ENCODE results near the gene SHISA7.

Gene SHISA7

GRCh38 chr19:55461974-55462626, 19.0 kb upstream of the SHISA7 start:
- Histone ChIP-seq H3K9ac (ENCODE audit: low read depth, low read length) (peak overlapping the region; percentile 54; the same call in 1 of the 2 replicates), H3K36me3 (ENCODE audit: insufficient read depth, low read length) (no peaks in the 10 kb centered on the region), H3K9me3 (ENCODE audit: control insufficient read depth, insufficient read depth, low read length) (no peaks in the 10 kb centered on the region)

GRCh38 chr19:55461259-55461973, 18.3 kb upstream of the SHISA7 start, which contains the start of gene ISOC2:
ISOC2 (minus strand) TSS chr19:55461642; CDS start chr19:55456486, 5,156 bp downstream.
- Histone ChIP-seq H3K9me3 (ENCODE audit: control insufficient read depth, insufficient read depth, low read length) (no peaks in the 10 kb centered on the region), H3K9ac (ENCODE audit: low read depth, low read length) (peak within 1 kb of the TSS; percentile 70; the same call in 1 of the 2 replicates), H3K4me1 (ENCODE audit: insufficient read depth, low read length) (peaks cover 20% of the 10 kb centered on the region), H3K36me3 (ENCODE audit: insufficient read depth, low read length) (no peaks in the 10 kb centered on the region)

More at GRCh38 chr19:55461974-55462626, 19.0 kb upstream of the SHISA7 start:
- H3K4me1 ChIP-seq (ENCODE audit: insufficient read depth, low read length) = peaks cover 20% of the 10 kb centered on the region

- peak overlapping the region; percentile 70; the same call in 1 of the 2 replicates for H3K9ac ChIP-seq (ENCODE audit: low read depth, low read length)
- no peaks in the 10 kb centered on the region for H3K36me3 ChIP-seq (ENCODE audit: insufficient read depth, low read length)
- peaks cover 20% of the 10 kb centered on the region for H3K4me1 ChIP-seq (ENCODE audit: insufficient read depth, low read length)
- H3K9me3 ChIP-seq (ENCODE audit: control insufficient read depth, insufficient read depth, low read length) = no peaks in the 10 kb centered on the region
Observed at GRCh38 chr19:55460670-55461258, 17.7 kb upstream of the SHISA7 start.

GRCh38 chr19:55459950-55460657, 17.0 kb upstream of the SHISA7 start:
- no peaks in the 10 kb centered on the region for H3K9me3 ChIP-seq (ENCODE audit: control insufficient read depth, insufficient read depth, low read length)
- H3K9ac ChIP-seq (ENCODE audit: low read depth, low read length) = peak overlapping the region; percentile 62; the same call in 1 of the 2 replicates
- H3K4me1 ChIP-seq (ENCODE audit: insufficient read depth, low read length) = peaks cover 13% of the 10 kb centered on the region
- H3K36me3 ChIP-seq (ENCODE audit: insufficient read depth, low read length) = no peaks in the 10 kb centered on the region

- Histone ChIP-seq H3K36me3 (ENCODE audit: insufficient read depth, low read length) (no peaks in the 10 kb centered on the region), H3K9me3 (ENCODE audit: control insufficient read depth, insufficient read depth, low read length) (no peaks in the 10 kb centered on the region), H3K4me1 (ENCODE audit: insufficient read depth, low read length) (peaks cover 12% of the 10 kb centered on the region), H3K9ac (ENCODE audit: low read depth, low read length) (no peak overlapping the region)
Observed at GRCh38 chr19:55459551-55459949, 16.4 kb upstream of the SHISA7 start.

GRCh38 chr19:55457683-55458457, 14.8 kb upstream of the SHISA7 start:
- Histone ChIP-seq H3K9ac (ENCODE audit: low read depth, low read length) (no peak overlapping the region), H3K9me3 (ENCODE audit: control insufficient read depth, insufficient read depth, low read length) (no peaks in the 10 kb centered on the region), H3K36me3 (ENCODE audit: insufficient read depth, low read length) (no peaks in the 10 kb centered on the region), H3K4me1 (ENCODE audit: insufficient read depth, low read length) (peaks cover 12% of the 10 kb centered on the region)

GRCh38 chr19:55456347-55456746, 13.2 kb upstream of the SHISA7 start:
- peaks cover 12% of the 10 kb centered on the region for H3K4me1 ChIP-seq (ENCODE audit: insufficient read depth, low read length)
- no peak overlapping the region for H3K9ac ChIP-seq (ENCODE audit: low read depth, low read length)
- H3K9me3 ChIP-seq (ENCODE audit: control insufficient read depth, insufficient read depth, low read length) = no peaks in the 10 kb centered on the region
- no peaks in the 10 kb centered on the region for H3K36me3 ChIP-seq (ENCODE audit: insufficient read depth, low read length)

GRCh38 chr19:55455576-55456235, 12.6 kb upstream of the SHISA7 start:
- peaks cover 12% of the 10 kb centered on the region for H3K4me1 ChIP-seq (ENCODE audit: insufficient read depth, low read length)
- H3K9me3 ChIP-seq (ENCODE audit: control insufficient read depth, insufficient read depth, low read length) = no peaks in the 10 kb centered on the region
- no peak overlapping the region for H3K9ac ChIP-seq (ENCODE audit: low read depth, low read length)
- no peaks in the 10 kb centered on the region for H3K36me3 ChIP-seq (ENCODE audit: insufficient read depth, low read length)

GRCh38 chr19:55454787-55455243, 11.7 kb upstream of the SHISA7 start:
- H3K9ac ChIP-seq (ENCODE audit: low read depth, low read length) = no peak overlapping the region
- peaks cover 5% of the 10 kb centered on the region for H3K4me1 ChIP-seq (ENCODE audit: insufficient read depth, low read length)
- H3K36me3 ChIP-seq (ENCODE audit: insufficient read depth, low read length) = no peaks in the 10 kb centered on the region
- no peaks in the 10 kb centered on the region for H3K9me3 ChIP-seq (ENCODE audit: control insufficient read depth, insufficient read depth, low read length)

- peaks cover 4% of the 10 kb centered on the region; the same call in 1 of the 2 replicates for H3K4me1 ChIP-seq (ENCODE audit: insufficient read depth, low read length)
- no peak overlapping the region for H3K9ac ChIP-seq (ENCODE audit: low read depth, low read length)
- no peaks in the 10 kb centered on the region for H3K9me3 ChIP-seq (ENCODE audit: control insufficient read depth, insufficient read depth, low read length)
- H3K36me3 ChIP-seq (ENCODE audit: insufficient read depth, low read length) = no peaks in the 10 kb centered on the region
Observed at GRCh38 chr19:55453511-55454260, 10.6 kb upstream of the SHISA7 start.

GRCh38 chr19:55452749-55453346, 9.7 kb upstream of the SHISA7 start:
- Histone ChIP-seq H3K9me3 (ENCODE audit: control insufficient read depth, insufficient read depth, low read length) (no peaks in the 10 kb centered on the region), H3K36me3 (ENCODE audit: insufficient read depth, low read length) (no peaks in the 10 kb centered on the region), H3K4me1 (ENCODE audit: insufficient read depth, low read length) (no peaks in the 10 kb centered on the region), H3K9ac (ENCODE audit: low read depth, low read length) (peak overlapping the region; percentile 16; the same call in 1 of the 2 replicates)

GRCh38 chr19:55451965-55452748, 9.1 kb upstream of the SHISA7 start:
- Histone ChIP-seq H3K9me3 (ENCODE audit: control insufficient read depth, insufficient read depth, low read length) (no peaks in the 10 kb centered on the region), H3K9ac (ENCODE audit: low read depth, low read length) (peak overlapping the region; percentile 16; the same call in 1 of the 2 replicates), H3K4me1 (ENCODE audit: insufficient read depth, low read length) (no peaks in the 10 kb centered on the region)

More at GRCh38 chr19:55451965-55452748, 9.1 kb upstream of the SHISA7 start:
- H3K36me3 ChIP-seq (ENCODE audit: insufficient read depth, low read length) = no peaks in the 10 kb centered on the region
